SU-DHL-6 (cell line): ENCODE measurements around the gene ADAM8.

Experiments used
- EZH2phosphoT487 ChIP-seq: fragments of 200-600 bp; sonication (generic), shearing (Covaris generic); conservative IDR thresholded peaks from 2 replicates; pipeline ENCODE4 v1.6.1; 2018; ENCODE audit warnings: mild to moderate bottlenecking, antibody characterized with exemption, low read length, moderate library complexity, mixed read lengths
- TF ChIP-seq, protein P1 (sequence below): fragments of 200-600 bp; sonication (generic); IDR thresholded peaks from one replicate; pipeline ENCODE4 v1.5.1; 2017; ENCODE audit warnings: antibody characterized with exemption, mild to moderate bottlenecking, low read length, moderate library complexity; ENCODE audit not compliant: insufficient read depth, poor library complexity, severe bottlenecking

DNA sequence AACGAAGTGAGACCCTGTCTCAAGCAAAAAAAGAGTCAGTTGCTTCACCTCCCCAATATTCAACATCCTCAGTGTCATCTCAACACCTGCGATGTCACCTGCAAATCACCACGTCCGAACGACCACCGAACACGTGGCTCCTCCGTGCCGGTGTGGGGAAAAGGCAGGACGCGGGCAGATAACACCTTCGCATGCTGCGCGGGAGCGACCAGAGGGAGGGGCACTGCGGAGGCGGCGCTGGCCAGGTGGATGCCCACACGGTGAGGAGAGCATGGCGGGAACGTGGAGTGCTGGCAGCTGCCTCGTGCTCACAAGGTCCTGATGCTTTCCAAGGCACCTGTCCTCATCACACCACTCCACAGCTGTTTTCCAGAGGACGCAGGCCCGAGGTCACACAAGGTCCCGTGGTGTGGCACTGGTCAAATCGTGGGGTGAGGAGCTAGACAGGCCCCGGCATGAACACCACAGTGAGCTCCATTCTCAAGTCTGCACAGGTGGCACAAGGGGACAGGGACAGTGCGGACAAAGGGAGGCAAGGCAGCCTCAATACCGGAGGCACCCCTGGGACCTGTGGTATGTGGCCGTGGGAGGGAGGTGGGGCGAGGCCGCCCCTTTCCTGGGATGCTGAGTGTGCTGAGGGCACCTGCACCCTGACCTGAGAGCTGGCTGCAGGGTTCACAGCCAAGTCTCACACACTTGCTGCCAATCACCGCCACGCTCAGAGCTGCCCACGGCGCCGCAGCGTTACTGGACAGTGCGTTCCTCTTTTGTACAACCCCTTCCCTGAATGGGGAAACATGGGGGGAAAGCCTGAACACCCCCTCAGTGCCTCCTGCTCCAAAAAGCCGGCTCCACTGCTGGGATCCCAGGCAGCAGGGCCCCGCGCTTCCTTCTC is 19.0 kb upstream of the ADAM8 start:
- TF ChIP-seq, protein P1, sequence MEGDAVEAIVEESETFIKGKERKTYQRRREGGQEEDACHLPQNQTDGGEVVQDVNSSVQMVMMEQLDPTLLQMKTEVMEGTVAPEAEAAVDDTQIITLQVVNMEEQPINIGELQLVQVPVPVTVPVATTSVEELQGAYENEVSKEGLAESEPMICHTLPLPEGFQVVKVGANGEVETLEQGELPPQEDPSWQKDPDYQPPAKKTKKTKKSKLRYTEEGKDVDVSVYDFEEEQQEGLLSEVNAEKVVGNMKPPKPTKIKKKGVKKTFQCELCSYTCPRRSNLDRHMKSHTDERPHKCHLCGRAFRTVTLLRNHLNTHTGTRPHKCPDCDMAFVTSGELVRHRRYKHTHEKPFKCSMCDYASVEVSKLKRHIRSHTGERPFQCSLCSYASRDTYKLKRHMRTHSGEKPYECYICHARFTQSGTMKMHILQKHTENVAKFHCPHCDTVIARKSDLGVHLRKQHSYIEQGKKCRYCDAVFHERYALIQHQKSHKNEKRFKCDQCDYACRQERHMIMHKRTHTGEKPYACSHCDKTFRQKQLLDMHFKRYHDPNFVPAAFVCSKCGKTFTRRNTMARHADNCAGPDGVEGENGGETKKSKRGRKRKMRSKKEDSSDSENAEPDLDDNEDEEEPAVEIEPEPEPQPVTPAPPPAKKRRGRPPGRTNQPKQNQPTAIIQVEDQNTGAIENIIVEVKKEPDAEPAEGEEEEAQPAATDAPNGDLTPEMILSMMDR, result no peak
- TF ChIP-seq EZH2phosphoT487, result no peak
